ENCODE results near the gene CALM3. TPM values are rescaled to one million over a fixed set of nuclear protein-coding genes. Genes with fewer than 3 reads are reported as not detected.

CALM3 gene
- total RNA-seq, 6 experiments from 2014 or later: 83.8 to 119 (median 92.2) TPM

DNA sequence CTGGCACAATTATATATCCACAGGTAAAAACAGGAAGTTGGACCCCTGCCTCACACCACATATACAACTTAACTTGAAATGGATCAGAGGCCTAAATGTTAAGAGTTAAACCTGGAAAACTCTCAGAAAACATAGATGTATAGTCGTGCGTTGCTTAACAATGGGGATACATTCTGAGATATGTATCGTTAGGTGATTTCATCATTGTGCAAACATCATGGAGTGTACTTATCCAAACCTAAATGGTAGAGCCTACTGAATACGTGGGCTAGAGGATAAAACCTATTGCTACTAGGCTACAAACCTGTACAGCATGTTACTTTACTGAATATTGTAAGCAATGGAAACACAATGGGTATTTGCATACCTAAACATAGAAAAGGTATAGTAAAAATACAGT is 14.8 kb upstream of the CALM3 start:
- 78% methylated on average over 4 of the region's 4 CpGs for WGBS (ENCODE audit: insufficient coverage, low coverage, low lambda C conversion rate, missing lambda C conversion rate)
- no peak for TF ChIP-seq CTCF (IDR thresholded peaks at IDR 0.05)
- no peak for TF ChIP-seq POLR2A (IDR thresholded peaks at IDR 0.05)
- ATAC-seq: no peak

GRCh38 chr19:46587861-46588260 is 13.3 kb upstream of the CALM3 start:
- intact Hi-C loops (cut with DNase I): no loop called here
- no peak overlapping the region for H3K27ac ChIP-seq
- ATAC-seq: no peak

More for the DNA sequence above, 14.8 kb upstream of the CALM3 start:
- DNase-seq: no peak
- H3K27me3 ChIP-seq: no peaks in the 10 kb centered on the region
- no peak overlapping the region for H3K27ac ChIP-seq
- intact Hi-C loops (cut with DNase I): no loop called here
- no peak overlapping the region for H3K4me3 ChIP-seq
- H3K9me3 ChIP-seq: no peaks in the 10 kb centered on the region
- no peaks in the 10 kb centered on the region for H3K36me3 ChIP-seq
- no peaks in the 10 kb centered on the region for H3K4me1 ChIP-seq

GRCh38 chr19:46591254-46591653 is 9.9 kb upstream of the CALM3 start:
- intact Hi-C loops (cut with DNase I): no loop called here
- ATAC-seq: no peak
- no peak for TF ChIP-seq POLR2A (IDR thresholded peaks at IDR 0.05)
- TF ChIP-seq CTCF (IDR thresholded peaks at IDR 0.05): no peak
- Histone ChIP-seq H3K9me3 (no peaks in the 10 kb centered on the region), H3K4me3 (no peak overlapping the region), H3K4me1 (peaks cover 0 to 2% (median 0%) of the 10 kb centered on the region in 4 donors), H3K27ac (no peak overlapping the region), H3K27me3 (no peaks in the 10 kb centered on the region), H3K36me3 (no peaks in the 10 kb centered on the region)
- no peak for DNase-seq
- WGBS (ENCODE audit: insufficient coverage, low coverage, low lambda C conversion rate, missing lambda C conversion rate): 96% methylated on average over 3 of the region's 4 CpGs

More at GRCh38 chr19:46587861-46588260, 13.3 kb upstream of the CALM3 start:
- Histone ChIP-seq H3K36me3 (no peaks in the 10 kb centered on the region), H3K9me3 (no peaks in the 10 kb centered on the region), H3K4me3 (no peak overlapping the region), H3K27me3 (no peaks in the 10 kb centered on the region), H3K4me1 (no peaks in the 10 kb centered on the region)
- WGBS (ENCODE audit: insufficient coverage, low coverage, low lambda C conversion rate, missing lambda C conversion rate): 90% methylated on average over 3 of the region's 3 CpGs
- TF ChIP-seq POLR2A (IDR thresholded peaks at IDR 0.05): no peak
- TF ChIP-seq CTCF (IDR thresholded peaks at IDR 0.05): no peak
- DNase-seq: no peak

GRCh38 chr19:46591870-46592269 is 9.3 kb upstream of the CALM3 start:
- 67% methylated on average over 3 of the region's 3 CpGs for WGBS (ENCODE audit: insufficient coverage, low coverage, low lambda C conversion rate, missing lambda C conversion rate)
- Histone ChIP-seq H3K4me3 (no peak overlapping the region), H3K27ac (no peak overlapping the region), H3K36me3 (no peaks in the 10 kb centered on the region), H3K4me1 (peaks cover 0 to 2% (median 0%) of the 10 kb centered on the region in 4 donors), H3K27me3 (no peaks in the 10 kb centered on the region), H3K9me3 (no peaks in the 10 kb centered on the region)
- ATAC-seq: no peak
- intact Hi-C loops (cut with DNase I): no loop called here
- no peak for DNase-seq
- no peak for TF ChIP-seq CTCF (IDR thresholded peaks at IDR 0.05)
- TF ChIP-seq POLR2A (IDR thresholded peaks at IDR 0.05): no peak

GRCh38 chr19:46596008-46596407 is 5.1 kb upstream of the CALM3 start:
- 81% methylated on average over 6 of the region's 6 CpGs for WGBS (ENCODE audit: insufficient coverage, low coverage, low lambda C conversion rate, missing lambda C conversion rate)
- no peaks in the 10 kb centered on the region for H3K27me3 ChIP-seq
- H3K9me3 ChIP-seq: no peaks in the 10 kb centered on the region
- intact Hi-C loops (cut with DNase I): no loop called here
- H3K4me1 ChIP-seq: peaks cover 0 to 2% (median 0%) of the 10 kb centered on the region in 4 donors
- TF ChIP-seq CTCF (IDR thresholded peaks at IDR 0.05) (no peak), POLR2A (IDR thresholded peaks at IDR 0.05) (no peak)
- no peak overlapping the region for H3K4me3 ChIP-seq
- DNase-seq (no peak), ATAC-seq (no peak)
- no peak overlapping the region for H3K27ac ChIP-seq
- H3K36me3 ChIP-seq: no peaks in the 10 kb centered on the region
